Measurements from ENCODE around the gene DENND1A.

Gene DENND1A

DNA sequence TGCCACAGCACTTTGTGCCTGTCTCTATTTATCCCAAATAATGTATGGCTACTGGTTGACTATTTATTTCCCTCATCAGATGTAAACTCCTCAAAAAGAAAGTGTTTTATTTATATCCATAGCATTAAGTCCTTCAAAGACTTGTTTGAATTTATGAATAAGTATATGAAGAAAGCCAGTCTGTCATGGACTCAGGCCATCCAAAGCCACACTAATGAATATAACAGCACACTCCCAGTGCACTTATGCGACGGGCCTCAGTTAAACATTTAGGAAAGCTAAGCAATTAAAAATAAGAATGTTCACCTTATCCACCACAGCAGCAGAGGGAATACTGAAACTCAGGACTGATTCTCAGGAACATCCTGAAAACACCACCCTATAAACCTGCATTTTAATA lies 77.5 kb downstream of the DENND1A start:
- no peak overlapping the region for H3K4me3 ChIP-seq (replicated peaks in 1 of 2; ENCODE audit: low read depth in 2 of 2, low read length in 2 of 2)
- no peak for TF ChIP-seq CTCF (IDR thresholded peaks at IDR 0.05; ENCODE audit: low read depth, low read length)
- DNase-seq (ENCODE audit: low read depth in 2 of 2), result no peak

DNA sequence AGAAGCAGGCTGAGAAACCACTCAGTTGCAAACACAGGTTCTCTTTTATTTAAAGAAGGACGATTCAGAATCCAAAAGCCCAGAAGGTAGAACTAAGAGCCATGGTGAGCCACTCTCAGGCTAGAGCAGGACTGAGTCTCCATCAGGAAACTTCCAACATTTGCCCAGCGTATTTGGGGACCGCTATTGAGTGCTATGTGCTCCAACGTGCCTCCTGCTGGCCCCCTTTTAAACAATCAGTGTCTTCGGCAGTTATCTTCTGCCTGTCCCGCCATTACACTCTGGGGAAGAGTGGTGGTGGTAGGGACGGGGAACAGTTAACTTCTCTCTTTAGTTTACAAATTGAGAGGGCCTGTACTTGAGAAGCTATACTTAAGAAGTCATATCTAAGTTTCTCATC lies 78.1 kb downstream of the DENND1A start:
- no peak overlapping the region for H3K4me3 ChIP-seq (replicated peaks in 1 of 2; ENCODE audit: low read depth in 2 of 2, low read length in 2 of 2)
- no peak for TF ChIP-seq CTCF (IDR thresholded peaks at IDR 0.05; ENCODE audit: low read depth, low read length)
- no peak for DNase-seq (ENCODE audit: low read depth in 2 of 2)

DNA sequence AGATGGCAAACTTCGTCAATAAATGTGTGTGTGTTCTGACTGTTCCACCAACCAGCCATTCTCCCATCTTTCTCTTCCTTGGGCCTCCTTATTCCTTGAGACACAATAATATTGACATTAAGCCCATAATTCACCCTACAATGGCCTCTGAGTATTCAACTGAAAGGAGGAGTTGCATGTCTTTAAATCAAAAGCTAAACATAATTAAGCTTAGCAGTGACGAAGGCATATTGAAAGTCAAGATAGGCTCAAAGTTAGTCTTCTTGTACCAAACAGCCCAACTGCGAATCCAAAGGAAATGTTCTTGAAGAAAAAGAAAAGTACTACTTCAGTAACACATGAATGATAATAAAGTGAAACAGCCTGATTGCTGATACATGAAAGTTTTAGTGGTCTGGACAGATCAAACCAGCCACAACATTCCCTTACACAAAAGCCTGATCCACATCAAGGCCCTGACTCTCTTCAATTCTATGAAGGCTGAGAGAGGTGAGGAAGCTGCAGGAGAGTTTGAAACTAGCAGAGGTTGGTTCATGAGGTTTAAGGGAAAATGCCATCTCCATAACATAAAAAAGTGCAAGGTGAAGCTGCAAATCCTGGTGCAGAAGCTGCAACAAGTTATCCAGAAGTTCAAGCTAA lies 81.4 kb downstream of the DENND1A start:
- no peak for DNase-seq (ENCODE audit: low read depth in 2 of 2)
- H3K4me3 ChIP-seq (replicated peaks in 1 of 2; ENCODE audit: low read depth in 2 of 2, low read length in 2 of 2), result no peak overlapping the region
- no peak for TF ChIP-seq CTCF (IDR thresholded peaks at IDR 0.05; ENCODE audit: low read depth, low read length)

- DNase-seq (ENCODE audit: low read depth in 2 of 2), result no peak
- TF ChIP-seq CTCF (IDR thresholded peaks at IDR 0.05; ENCODE audit: low read depth, low read length), result no peak
- H3K4me3 ChIP-seq (replicated peaks in 1 of 2; ENCODE audit: low read depth in 2 of 2, low read length in 2 of 2), result no peak overlapping the region
These were observed 83.0 kb downstream of the DENND1A start for GRCh38 chr9:123846966-123847365.

DNA sequence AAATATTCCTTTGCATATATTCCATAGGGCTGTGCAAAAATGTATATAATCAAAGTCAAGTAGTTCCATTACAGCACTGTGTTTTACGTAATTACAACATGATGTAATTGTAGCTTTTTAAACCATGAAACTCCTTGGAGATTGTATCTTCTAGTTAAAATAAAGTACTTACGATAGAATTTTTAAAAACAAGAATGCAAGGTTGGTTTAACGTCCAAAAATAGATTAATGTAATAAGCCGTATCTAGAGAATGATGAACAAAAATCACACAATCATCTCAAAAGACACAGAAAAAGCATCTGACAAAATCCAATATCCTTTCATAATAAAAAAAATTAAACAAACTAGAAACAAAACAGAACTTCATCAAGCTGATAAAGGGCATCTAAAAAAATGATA lies 86.2 kb downstream of the DENND1A start:
- DNase-seq (ENCODE audit: low read depth in 2 of 2), result no peak
- no peak for TF ChIP-seq CTCF (IDR thresholded peaks at IDR 0.05; ENCODE audit: low read depth, low read length)
- no peak overlapping the region for H3K4me3 ChIP-seq (replicated peaks in 1 of 2; ENCODE audit: low read depth in 2 of 2, low read length in 2 of 2)

- no peak for TF ChIP-seq CTCF (IDR thresholded peaks at IDR 0.05; ENCODE audit: low read depth, low read length)
- no peak overlapping the region for H3K4me3 ChIP-seq (replicated peaks in 1 of 2; ENCODE audit: low read depth in 2 of 2, low read length in 2 of 2)
These were observed 94.1 kb downstream of the DENND1A start for GRCh38 chr9:123835821-123836220.

More at GRCh38 chr9:123835821-123836220, 94.1 kb downstream of the DENND1A start:
- DNase-seq (ENCODE audit: low read depth in 2 of 2), result no peak
